ENCODE measurements around the gene TEC.

- TF ChIP-seq POLR2AphosphoS5 (IDR thresholded peaks at IDR 0.05; ENCODE audit: low read depth, low read length) = no peak
- TF ChIP-seq REST (IDR thresholded peaks at IDR 0.05; ENCODE audit: insufficient read depth in 1 of 2, low read depth in 2 of 2, low read length in 2 of 2) = no peak
- no peak for TF ChIP-seq TAF1 (IDR thresholded peaks at IDR 0.05; ENCODE audit: borderline replicate concordance, insufficient read depth, low read length)
- no peak for TF ChIP-seq SIN3A (IDR thresholded peaks at IDR 0.05; ENCODE audit: borderline replicate concordance, insufficient read depth, low read length)
Measured at GRCh38 chr4:48197643-48198237, 71.9 kb downstream of the TEC start.
